ENCODE measurements around the gene MED26.
"Not testable (repeated sequence)": the region's sequence is repeated elsewhere in the genome, so short reads cannot be mapped to it uniquely, and the experiment has no call there.

The MED26 gene

GRCh38 chr19:16573296-16573695 is 54.7 kb downstream of the MED26 start:
- DNase-seq (ENCODE audit: low read depth) = no peak

DNA sequence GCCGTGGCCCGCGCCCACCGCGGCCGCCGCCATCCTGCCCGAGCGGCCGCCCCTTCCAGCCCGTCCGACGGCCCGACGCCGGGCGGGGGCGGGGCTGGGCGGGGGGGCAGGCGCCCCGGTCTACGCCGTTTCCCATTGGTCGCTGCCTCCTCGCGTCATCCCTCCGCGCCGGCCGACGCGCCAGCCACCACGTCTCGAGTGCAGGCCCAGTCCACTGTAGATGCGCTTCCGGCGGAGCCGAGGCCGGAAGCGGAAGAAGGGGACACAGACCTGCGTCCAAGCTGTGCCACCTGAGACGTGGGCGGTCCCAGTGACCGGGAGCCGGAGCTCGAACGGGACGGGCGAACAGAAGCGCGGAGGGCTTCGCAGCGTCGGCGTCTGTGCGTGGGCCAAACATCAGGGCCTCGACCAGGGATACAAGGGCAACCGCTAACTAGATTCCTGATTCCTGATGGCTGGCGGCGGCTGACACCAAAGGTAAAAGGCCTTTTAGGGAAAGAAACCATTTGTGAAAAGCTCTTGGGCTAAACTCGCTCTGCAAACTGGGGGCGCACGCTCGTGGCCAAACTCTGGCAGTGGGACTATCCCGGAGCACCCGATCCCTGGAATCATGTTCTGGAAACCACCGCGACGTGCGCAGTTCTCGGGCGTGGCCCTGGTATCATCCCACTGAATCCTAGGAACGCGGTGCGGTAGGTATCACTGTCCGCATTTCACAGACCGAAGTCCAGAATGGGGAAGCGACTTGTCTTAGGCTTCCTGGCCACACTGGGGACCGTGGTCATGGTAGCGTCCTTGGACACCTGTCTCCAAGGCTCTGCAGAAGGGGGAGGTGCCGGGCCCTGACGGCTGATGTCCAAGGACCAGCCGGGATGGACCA is 55.4 kb downstream of the MED26 start, which contains the start of gene SLC35E1:
SLC35E1 (minus strand) TSS at position 84 of the 880 bp plus-strand sequence; CDS start at position 33, 51 bp downstream.
- DNase-seq (ENCODE audit: low read depth) = peak; percentile 64

- DNase-seq (ENCODE audit: low read depth) = no peak
Observed at GRCh38 chr19:16571822-16572331, 56.1 kb downstream of the MED26 start.

DNA sequence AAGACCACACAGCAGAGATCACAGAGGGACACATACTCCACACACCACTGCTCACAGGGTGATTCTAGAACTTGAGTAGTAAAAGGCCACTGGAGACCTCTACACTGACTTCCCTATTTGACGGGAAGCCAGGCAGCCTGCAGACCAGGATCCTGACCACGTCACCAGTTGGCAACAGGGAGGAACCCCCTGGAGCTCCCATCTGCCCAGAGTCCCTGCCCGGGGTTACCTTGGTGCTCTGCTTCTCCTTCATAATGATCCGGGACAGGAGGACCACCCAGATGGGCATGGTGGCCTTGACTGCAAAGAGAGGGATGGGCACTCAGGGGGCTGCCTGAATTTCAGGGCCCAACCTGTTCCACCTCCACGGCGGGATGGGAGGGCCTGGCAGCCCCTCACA is 56.7 kb downstream of the MED26 start:
- no peak for DNase-seq (ENCODE audit: low read depth)

- no peak for DNase-seq (ENCODE audit: low read depth)
Observed at GRCh38 chr19:16569609-16570320, 58.2 kb downstream of the MED26 start.

- DNase-seq (ENCODE audit: low read depth) = no peak
Observed at GRCh38 chr19:16566702-16567101, 61.3 kb downstream of the MED26 start.

DNA sequence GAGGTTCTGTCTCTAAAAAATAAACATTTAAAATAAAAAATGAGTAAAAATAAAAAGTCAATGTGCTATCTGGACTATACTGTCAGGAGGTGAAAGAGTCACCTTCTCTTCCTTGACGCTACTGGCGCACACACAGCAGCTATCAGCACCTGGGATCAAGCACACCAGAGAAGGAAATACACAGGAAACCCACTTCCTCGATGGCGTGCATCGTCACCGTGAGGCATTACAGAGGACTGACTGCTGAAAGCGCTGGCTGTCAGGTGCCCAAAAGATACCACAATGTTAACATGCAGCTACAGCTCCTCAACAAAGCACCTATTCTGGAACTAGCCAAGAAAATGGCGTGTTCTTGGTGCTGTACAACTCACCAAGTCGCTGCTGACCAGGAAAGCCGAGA is 61.8 kb downstream of the MED26 start:
- DNase-seq (ENCODE audit: low read depth) = no peak

GRCh38 chr19:16564842-16565241 is 63.2 kb downstream of the MED26 start:
- DNase-seq (ENCODE audit: low read depth) = no peak

GRCh38 chr19:16562608-16563025 is 65.4 kb downstream of the MED26 start:
- DNase-seq (ENCODE audit: low read depth) = no peak

- DNase-seq (ENCODE audit: low read depth) = no peak
Observed at GRCh38 chr19:16561382-16561781, 66.6 kb downstream of the MED26 start.

DNA sequence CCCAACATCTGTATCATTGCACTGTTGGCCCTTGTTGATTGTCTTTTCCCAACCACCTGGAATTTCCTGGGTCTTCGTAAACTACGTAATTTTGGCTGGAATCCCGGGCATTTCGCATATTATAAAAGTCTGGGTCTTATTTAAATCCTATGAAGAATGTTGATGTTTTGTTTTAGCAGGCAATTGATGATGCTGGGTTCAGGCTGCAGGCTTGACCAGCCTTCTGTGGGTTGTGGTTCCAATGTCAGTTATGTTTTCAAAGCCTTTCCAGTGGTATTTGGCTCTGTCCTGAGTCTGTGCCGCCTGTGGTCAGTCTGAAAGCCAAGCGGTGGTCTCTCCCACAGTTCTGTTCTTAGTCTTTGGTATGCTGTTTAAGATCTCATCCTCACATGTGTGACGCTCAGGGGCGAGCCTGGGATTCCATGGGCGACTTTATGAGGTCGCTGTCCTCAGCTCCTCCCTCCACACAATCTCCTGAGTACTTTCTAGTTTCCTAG is 68.2 kb downstream of the MED26 start:
- DNase-seq (ENCODE audit: low read depth) = no peak

- no peak for DNase-seq (ENCODE audit: low read depth)
Observed at GRCh38 chr19:16554776-16555175, 73.2 kb downstream of the MED26 start.

DNA sequence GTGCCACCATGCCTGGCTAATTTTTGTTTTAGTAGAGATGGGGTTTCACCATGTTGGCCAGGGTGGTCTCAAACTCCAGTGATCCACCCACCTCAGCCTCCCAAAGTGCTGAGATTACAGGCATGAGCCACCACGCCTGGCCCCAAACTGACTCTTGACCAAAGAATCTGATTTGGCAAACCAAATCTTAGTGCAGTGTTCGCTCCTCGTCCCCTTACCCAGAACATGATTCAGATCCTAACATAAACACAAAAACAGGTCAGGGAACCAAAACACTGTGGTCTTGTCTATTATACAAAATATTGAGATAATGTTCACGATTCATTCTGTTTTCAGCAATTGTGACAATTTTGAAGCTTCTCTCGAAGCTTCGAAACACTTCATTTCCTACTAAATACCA is 76.1 kb downstream of the MED26 start:
- not testable (repeated sequence) for DNase-seq (ENCODE audit: low read depth)

- no peak for DNase-seq (ENCODE audit: low read depth)
Observed at GRCh38 chr19:16548956-16549355, 79.0 kb downstream of the MED26 start.

DNA sequence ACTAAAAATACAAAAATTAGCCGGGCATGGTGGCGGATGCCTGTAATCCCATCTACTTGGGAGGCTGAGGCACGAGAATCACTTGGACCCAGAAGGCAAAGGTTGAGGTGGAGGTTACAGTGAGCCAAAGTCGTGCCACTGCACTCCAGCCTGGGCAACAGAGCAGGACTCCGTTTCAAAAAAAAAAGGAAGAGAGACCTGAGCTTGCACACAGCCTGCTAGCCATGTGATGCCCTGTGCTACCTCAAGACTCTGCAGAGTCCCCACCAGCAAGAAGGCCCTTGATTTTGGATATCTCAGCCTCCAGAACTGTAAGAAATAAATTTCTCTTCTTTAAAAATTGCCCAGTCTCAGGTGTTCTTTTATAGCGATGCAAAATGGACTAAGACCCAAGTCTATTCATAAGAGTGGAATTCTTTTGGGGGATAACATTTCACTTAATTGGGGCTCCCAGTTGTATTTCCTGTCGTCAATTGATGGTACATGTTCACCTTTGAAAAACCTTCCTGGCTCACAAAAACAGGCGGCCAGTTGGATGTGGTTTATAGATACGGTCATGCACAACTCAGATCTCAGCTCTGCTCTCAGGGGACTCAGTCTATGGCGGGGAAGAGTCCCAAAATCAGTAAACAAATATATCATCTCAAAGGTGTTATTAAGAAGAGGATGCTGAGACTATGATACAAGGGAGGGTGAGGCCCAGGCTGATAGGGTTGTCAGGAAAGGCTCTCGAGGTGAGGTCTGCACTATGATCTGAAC is 83.4 kb downstream of the MED26 start:
- no peak for DNase-seq (ENCODE audit: low read depth)

- DNase-seq (ENCODE audit: low read depth) = not testable (repeated sequence)
Observed at GRCh38 chr19:16543734-16544133, 84.3 kb downstream of the MED26 start.

GRCh38 chr19:16542910-16543472 is 85.0 kb downstream of the MED26 start:
- no peak for DNase-seq (ENCODE audit: low read depth)

DNA sequence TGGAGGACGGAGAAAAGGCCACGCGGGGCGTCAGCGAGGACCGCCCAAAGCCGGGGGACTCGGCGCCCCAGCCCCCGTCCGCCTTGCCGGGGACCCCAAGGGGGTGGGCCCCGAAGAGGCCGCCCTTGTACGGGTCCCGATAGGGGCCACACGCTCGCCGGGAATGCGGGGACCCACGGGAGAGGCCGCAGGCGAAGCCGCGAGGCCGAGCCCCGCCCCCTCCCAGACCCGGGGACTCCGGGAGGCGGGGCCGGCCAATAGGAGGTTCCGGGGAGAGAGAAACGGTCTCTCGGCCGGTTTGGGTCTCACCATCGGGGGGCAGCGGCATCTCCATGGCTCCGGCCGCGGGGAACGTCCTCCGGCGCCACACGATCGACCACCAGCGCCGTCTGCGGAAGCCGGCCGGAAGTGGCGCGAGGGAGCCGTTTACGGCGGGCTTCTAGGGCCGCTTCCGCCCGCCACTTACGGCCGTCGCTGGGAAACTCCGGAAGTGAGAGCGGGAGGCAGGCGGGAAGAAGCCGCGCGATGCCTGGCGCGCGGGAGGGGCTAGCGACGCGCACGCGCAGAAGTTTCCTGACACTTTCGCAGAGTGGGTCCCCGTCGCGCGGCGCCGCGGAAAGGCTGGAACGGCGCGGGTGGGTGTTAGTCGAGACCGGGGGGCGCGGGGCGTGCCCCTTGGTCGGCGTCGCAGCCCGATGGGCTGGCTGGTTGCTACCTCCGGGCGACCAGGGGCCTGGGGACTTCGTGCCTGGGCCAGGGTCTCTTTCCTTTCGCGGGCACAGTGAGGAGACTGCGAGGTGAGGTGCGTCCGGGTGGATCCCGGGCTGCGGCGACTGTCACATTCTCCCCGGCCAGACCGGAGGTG is 85.7 kb downstream of the MED26 start, which contains the start of gene CHERP:
CHERP (minus strand) TSS at position 393 of the 865 bp plus-strand sequence; CDS start at position 334, 59 bp downstream.
- peak; percentile 57 for DNase-seq (ENCODE audit: low read depth)

- DNase-seq (ENCODE audit: low read depth) = no peak
Observed at GRCh38 chr19:16541526-16542044, 86.4 kb downstream of the MED26 start.

GRCh38 chr19:16540948-16541347 is 87.1 kb downstream of the MED26 start:
- DNase-seq (ENCODE audit: low read depth) = no peak

Measured in GM04503 (cell line).